ENCODE measurements around the gene AGAP6.
"Not testable (repeated sequence)": the region's sequence is repeated elsewhere in the genome, so short reads cannot be mapped to it uniquely, and the experiment has no call there.

Gene AGAP6

GRCh38 chr10:50033481-50033880 lies 45.3 kb downstream of the AGAP6 start:
- H4K8ac ChIP-seq (ENCODE audit: low read depth, low read length), result no peak overlapping the region
- no peak overlapping the region for H3K14ac ChIP-seq (ENCODE audit: low read length)
- H3K4me3 ChIP-seq (ENCODE audit: low read length in 2 of 2), result no peak overlapping the region
- H2BK5ac ChIP-seq (ENCODE audit: low read length), result no peak overlapping the region
- H3K18ac ChIP-seq (ENCODE audit: low read length), result no peak overlapping the region
- H3K9ac ChIP-seq (ENCODE audit: low read depth, low read length, poor library complexity), result no peak overlapping the region
- H3K27ac ChIP-seq (replicated peaks; ENCODE audit: low read length), result no peak overlapping the region
- no peak overlapping the region for H2AFZ ChIP-seq (ENCODE audit: low read length)
- no peak overlapping the region for H2AK5ac ChIP-seq (ENCODE audit: low read depth, low read length)
- no peaks in the 10 kb centered on the region for H3K4me1 ChIP-seq (ENCODE audit: control insufficient read depth in 2 of 2, insufficient read depth in 1 of 2, low read depth in 1 of 2, low read length in 2 of 2)
- no peak overlapping the region for H2BK120ac ChIP-seq (ENCODE audit: low read depth, low read length)
- no peak overlapping the region for H2BK12ac ChIP-seq (ENCODE audit: low read length)
- no peaks in the 10 kb centered on the region for H3K27me3 ChIP-seq (ENCODE audit: control insufficient read depth in 3 of 3, insufficient read depth in 3 of 3, low read depth in 1 of 3, low read length in 3 of 3)
- no peak overlapping the region for H3K23ac ChIP-seq (ENCODE audit: low read depth, low read length, poor library complexity)
- H4K91ac ChIP-seq (ENCODE audit: low read depth, low read length, poor library complexity), result no peak overlapping the region
- no peak overlapping the region for H2BK15ac ChIP-seq (ENCODE audit: low read length)
- WGBS, 2 donors (ENCODE audit: extremely low coverage in 2 of 2, insufficient read length in 2 of 2, insufficient replicate concordance in 1 of 2), result no CpG with 5 or more reads among the region's 3 CpGs
- no peaks in the 10 kb centered on the region for H3K9me3 ChIP-seq (replicated peaks in 1 of 2; ENCODE audit: control insufficient read depth in 2 of 2, insufficient read depth in 1 of 2, low read depth in 1 of 2, low read length in 2 of 2)
- no peak overlapping the region for H3K4me2 ChIP-seq (ENCODE audit: insufficient read depth, low read length, poor library complexity, severe bottlenecking)
- DNase-seq (ENCODE audit: low spot score), result no peak
- H3K36me3 ChIP-seq (replicated peaks in 1 of 2; ENCODE audit: control insufficient read depth in 2 of 2, insufficient read depth in 2 of 2, low read length in 2 of 2), result no peaks in the 10 kb centered on the region
- no peak overlapping the region for H3K4ac ChIP-seq (ENCODE audit: low read length)
- no peaks in the 10 kb centered on the region for H3K79me1 ChIP-seq (ENCODE audit: low read depth, low read length)

- no CpG with 5 or more reads among the region's 4 CpGs for WGBS, 2 donors (ENCODE audit: extremely low coverage in 2 of 2, insufficient read length in 2 of 2, insufficient replicate concordance in 1 of 2)
- not testable (repeated sequence) for H3K27me3 ChIP-seq (ENCODE audit: control insufficient read depth in 3 of 3, insufficient read depth in 3 of 3, low read depth in 1 of 3, low read length in 3 of 3)
Observed at GRCh38 chr10:50035337-50035736, 47.1 kb downstream of the AGAP6 start.

GRCh38 chr10:50044941-50045664 lies 56.9 kb downstream of the AGAP6 start:
- Histone ChIP-seq H3K79me1 (ENCODE audit: low read depth, low read length) (no peaks in the 10 kb centered on the region), H3K27me3 (ENCODE audit: control insufficient read depth in 3 of 3, insufficient read depth in 3 of 3, low read depth in 1 of 3, low read length in 3 of 3) (no peaks in the 10 kb centered on the region), H2BK5ac (ENCODE audit: low read length) (no peak overlapping the region), H4K91ac (ENCODE audit: low read depth, low read length, poor library complexity) (no peak overlapping the region), H2AK5ac (ENCODE audit: low read depth, low read length) (no peak overlapping the region), H3K4me3 (ENCODE audit: low read length in 2 of 2) (no peak overlapping the region), H3K4me2 (ENCODE audit: insufficient read depth, low read length, poor library complexity, severe bottlenecking) (no peak overlapping the region), H3K18ac (ENCODE audit: low read length) (no peak overlapping the region), H3K4me1 (ENCODE audit: control insufficient read depth in 2 of 2, insufficient read depth in 1 of 2, low read depth in 1 of 2, low read length in 2 of 2) (no peaks in the 10 kb centered on the region), H3K36me3 (replicated peaks in 1 of 2; ENCODE audit: control insufficient read depth in 2 of 2, insufficient read depth in 2 of 2, low read length in 2 of 2) (no peaks in the 10 kb centered on the region), H2BK12ac (ENCODE audit: low read length) (no peak overlapping the region), H4K8ac (ENCODE audit: low read depth, low read length) (no peak overlapping the region), H3K4ac (ENCODE audit: low read length) (no peak overlapping the region), H3K9me3 (replicated peaks in 1 of 2; ENCODE audit: control insufficient read depth in 2 of 2, insufficient read depth in 1 of 2, low read depth in 1 of 2, low read length in 2 of 2) (no peaks in the 10 kb centered on the region), H2BK120ac (ENCODE audit: low read depth, low read length) (no peak overlapping the region), H3K9ac (ENCODE audit: low read depth, low read length, poor library complexity) (no peak overlapping the region), H2BK15ac (ENCODE audit: low read length) (no peak overlapping the region), H3K23ac (ENCODE audit: low read depth, low read length, poor library complexity) (no peak overlapping the region), H3K14ac (ENCODE audit: low read length) (no peak overlapping the region), H2AFZ (ENCODE audit: low read length) (no peak overlapping the region), H3K27ac (replicated peaks; ENCODE audit: low read length) (no peak overlapping the region)
- DNase-seq (ENCODE audit: low spot score), result no peak
- no CpG with 5 or more reads among the region's 5 CpGs for WGBS, 2 donors (ENCODE audit: extremely low coverage in 2 of 2, insufficient read length in 2 of 2, insufficient replicate concordance in 1 of 2)

More at GRCh38 chr10:50035337-50035736, 47.1 kb downstream of the AGAP6 start:
- H3K4me2 ChIP-seq (ENCODE audit: insufficient read depth, low read length, poor library complexity, severe bottlenecking); H3K4me1 ChIP-seq (ENCODE audit: control insufficient read depth in 2 of 2, insufficient read depth in 1 of 2, low read depth in 1 of 2, low read length in 2 of 2); H3K4me3 ChIP-seq (ENCODE audit: low read length in 2 of 2); H2BK12ac ChIP-seq (ENCODE audit: low read length); H2BK120ac ChIP-seq (ENCODE audit: low read depth, low read length); H3K9me3 ChIP-seq (replicated peaks in 1 of 2; ENCODE audit: control insufficient read depth in 2 of 2, insufficient read depth in 1 of 2, low read depth in 1 of 2, low read length in 2 of 2); H3K9ac ChIP-seq (ENCODE audit: low read depth, low read length, poor library complexity); H3K27ac ChIP-seq (replicated peaks; ENCODE audit: low read length); H3K14ac ChIP-seq (ENCODE audit: low read length); H3K18ac ChIP-seq (ENCODE audit: low read length); H4K91ac ChIP-seq (ENCODE audit: low read depth, low read length, poor library complexity); H2BK5ac ChIP-seq (ENCODE audit: low read length); H2BK15ac ChIP-seq (ENCODE audit: low read length); H3K36me3 ChIP-seq (replicated peaks in 1 of 2; ENCODE audit: control insufficient read depth in 2 of 2, insufficient read depth in 2 of 2, low read length in 2 of 2); H3K79me1 ChIP-seq (ENCODE audit: low read depth, low read length); H2AFZ ChIP-seq (ENCODE audit: low read length); DNase-seq (ENCODE audit: low spot score); H4K8ac ChIP-seq (ENCODE audit: low read depth, low read length); H2AK5ac ChIP-seq (ENCODE audit: low read depth, low read length); H3K23ac ChIP-seq (ENCODE audit: low read depth, low read length, poor library complexity); H3K4ac ChIP-seq (ENCODE audit: low read length): not testable (repeated sequence)

- H3K9me3 ChIP-seq (replicated peaks in 1 of 2; ENCODE audit: control insufficient read depth in 2 of 2, insufficient read depth in 1 of 2, low read depth in 1 of 2, low read length in 2 of 2); H3K23ac ChIP-seq (ENCODE audit: low read depth, low read length, poor library complexity); H3K4me2 ChIP-seq (ENCODE audit: insufficient read depth, low read length, poor library complexity, severe bottlenecking); H4K91ac ChIP-seq (ENCODE audit: low read depth, low read length, poor library complexity); H2AFZ ChIP-seq (ENCODE audit: low read length); H3K27ac ChIP-seq (replicated peaks; ENCODE audit: low read length); H2BK120ac ChIP-seq (ENCODE audit: low read depth, low read length); H3K14ac ChIP-seq (ENCODE audit: low read length); H2BK15ac ChIP-seq (ENCODE audit: low read length); H4K8ac ChIP-seq (ENCODE audit: low read depth, low read length); H3K79me1 ChIP-seq (ENCODE audit: low read depth, low read length); H3K4me3 ChIP-seq (ENCODE audit: low read length in 2 of 2); DNase-seq (ENCODE audit: low spot score); H3K36me3 ChIP-seq (replicated peaks in 1 of 2; ENCODE audit: control insufficient read depth in 2 of 2, insufficient read depth in 2 of 2, low read length in 2 of 2); H2AK5ac ChIP-seq (ENCODE audit: low read depth, low read length); H3K4ac ChIP-seq (ENCODE audit: low read length); H2BK12ac ChIP-seq (ENCODE audit: low read length); H3K18ac ChIP-seq (ENCODE audit: low read length); H3K4me1 ChIP-seq (ENCODE audit: control insufficient read depth in 2 of 2, insufficient read depth in 1 of 2, low read depth in 1 of 2, low read length in 2 of 2); H2BK5ac ChIP-seq (ENCODE audit: low read length); H3K9ac ChIP-seq (ENCODE audit: low read depth, low read length, poor library complexity); H3K27me3 ChIP-seq (ENCODE audit: control insufficient read depth in 3 of 3, insufficient read depth in 3 of 3, low read depth in 1 of 3, low read length in 3 of 3): not testable (repeated sequence)
- no CpG with 5 or more reads among the region's 9 CpGs for whole genome bisulfite sequencing, 2 donors (ENCODE audit: extremely low coverage in 2 of 2, insufficient read length in 2 of 2, insufficient replicate concordance in 1 of 2)
Observed at GRCh38 chr10:50046457-50046856, 58.3 kb downstream of the AGAP6 start.

All from neuronal stem cell (in vitro differentiated cells).